ENCODE data around the gene GAS7. TPM values are rescaled to one million over a fixed set of nuclear protein-coding genes. Genes with fewer than 3 reads are reported as not detected.

GAS7 gene
- total RNA-seq, 1 experiment from 2014 or later, result 4.1 TPM

DNA sequence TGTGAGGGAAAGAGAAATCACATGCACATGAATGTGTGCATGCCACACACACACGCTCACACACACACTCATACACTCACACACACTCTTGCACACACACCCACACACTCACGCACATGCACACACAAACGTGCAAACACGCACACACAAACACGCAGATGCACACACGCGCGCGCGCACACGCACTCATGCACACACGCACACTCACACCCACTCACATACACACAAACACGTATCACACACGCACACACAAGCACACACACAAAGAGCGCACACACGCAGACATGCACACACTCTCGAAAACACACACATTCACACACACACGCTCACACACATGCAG lies 72.2 kb downstream of the GAS7 start (continued):
- no peak for TF ChIP-seq ZBTB33 (IDR thresholded peaks at IDR 0.05; ENCODE audit: extremely low read depth, insufficient replicate concordance, low read length)
- TF ChIP-seq JUND (IDR thresholded peaks at IDR 0.05), result no peak
- TF ChIP-seq POLR2AphosphoS5 (IDR thresholded peaks at IDR 0.05; ENCODE audit: low read depth, low read length), result no peak

DNA sequence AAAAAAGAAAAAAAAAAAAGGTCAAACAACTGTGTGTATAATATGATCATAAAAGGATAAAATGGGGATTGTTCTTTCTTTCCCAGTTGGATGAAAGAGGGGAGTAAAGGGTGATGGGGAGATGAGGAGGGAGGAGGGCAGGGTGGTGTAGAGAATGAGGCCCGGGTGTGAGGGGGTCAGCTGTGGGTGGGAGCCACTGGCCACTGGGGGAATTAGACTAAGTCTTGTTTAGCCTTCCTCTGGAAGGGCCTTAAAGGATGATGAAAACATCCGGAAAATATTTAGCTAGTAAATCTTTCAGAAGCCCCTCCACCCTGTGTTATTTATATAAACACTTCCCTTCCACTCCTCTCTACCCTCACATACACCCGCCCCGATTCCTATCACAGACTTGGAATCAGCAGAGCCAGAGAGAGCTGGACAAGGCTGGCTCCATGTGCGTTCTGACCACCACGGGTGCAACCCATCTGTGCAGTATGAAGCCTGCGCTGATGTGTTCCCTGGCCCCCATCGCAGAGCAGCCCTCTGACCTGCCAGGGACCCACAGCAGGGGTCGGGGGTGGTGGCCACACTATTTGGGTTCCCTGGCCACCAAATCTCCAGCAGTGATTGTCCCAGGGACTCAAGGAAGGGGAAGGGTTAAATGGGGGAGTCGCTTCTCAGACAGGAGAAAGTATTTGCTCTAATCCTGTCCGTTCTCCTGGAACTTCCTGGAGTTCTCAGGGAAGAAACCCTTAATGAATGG lies 72.7 kb downstream of the GAS7 start:
- no peak overlapping the region for H3K27ac ChIP-seq (ENCODE audit: low read depth, low read length)
- no peaks in the 10 kb centered on the region for H4K20me1 ChIP-seq (ENCODE audit: insufficient read depth)
- H3K4me3 ChIP-seq (replicated peaks in 1 of 2; ENCODE audit: low read depth in 1 of 2, low read length in 2 of 2), result no peak overlapping the region
- H3K27me3 ChIP-seq (ENCODE audit: insufficient read depth, low read length), result no peaks in the 10 kb centered on the region
- no peaks in the 10 kb centered on the region for H3K79me2 ChIP-seq (ENCODE audit: insufficient read depth, low read length)
- POLR2A ChIA-PET, result no interaction called here
- H3K9me3 ChIP-seq (ENCODE audit: control insufficient read depth in 1 of 2, insufficient read depth in 1 of 2, low read depth in 1 of 2, low read length in 2 of 2), result no peaks in the 10 kb centered on the region
- TF ChIP-seq POLR2A (IDR thresholded peaks at IDR 0.05; ENCODE audit: borderline replicate concordance, extremely low read depth, insufficient read depth, insufficient read length), result no peak
- TF ChIP-seq JUND (IDR thresholded peaks at IDR 0.05), result no peak
- TF ChIP-seq CTCF (IDR thresholded peaks at IDR 0.05 in 2 of 3, conservative IDR thresholded peaks at IDR 0.05 in 1 of 3; ENCODE audit: borderline replicate concordance in 1 of 3, insufficient read depth in 1 of 3, low read depth in 2 of 3, low read length in 2 of 3), result no peak
- TF ChIP-seq EZH2 (IDR thresholded peaks at IDR 0.05), result no peak
- TF ChIP-seq EGR1 (IDR thresholded peaks at IDR 0.05; ENCODE audit: low read depth), result no peak
- no peak for TF ChIP-seq SP1 (IDR thresholded peaks at IDR 0.05; ENCODE audit: low read depth)
- TF ChIP-seq ELF1 (IDR thresholded peaks at IDR 0.05; ENCODE audit: borderline replicate concordance, low read depth), result no peak
- no peak for TF ChIP-seq ZNF274 (IDR thresholded peaks at IDR 0.05; ENCODE audit: low read depth, low read length)
- TF ChIP-seq EZH2phosphoT487 (IDR thresholded peaks at IDR 0.05; ENCODE audit: borderline replicate concordance), result no peak
- no peak for TF ChIP-seq FOSL1 (IDR thresholded peaks at IDR 0.05; ENCODE audit: low read depth)
- TF ChIP-seq, protein P1, sequence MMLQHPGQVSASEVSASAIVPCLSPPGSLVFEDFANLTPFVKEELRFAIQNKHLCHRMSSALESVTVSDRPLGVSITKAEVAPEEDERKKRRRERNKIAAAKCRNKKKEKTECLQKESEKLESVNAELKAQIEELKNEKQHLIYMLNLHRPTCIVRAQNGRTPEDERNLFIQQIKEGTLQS (IDR thresholded peaks at IDR 0.05), result no peak
- no peak for TF ChIP-seq CEBPB (IDR thresholded peaks at IDR 0.05; ENCODE audit: low read depth)
- TF ChIP-seq SRF (IDR thresholded peaks at IDR 0.05; ENCODE audit: low read depth), result no peak
- TF ChIP-seq SIN3A (IDR thresholded peaks at IDR 0.05; ENCODE audit: low read depth), result no peak
- intact Hi-C loops (cut with micrococcal nuclease), result no loop called here
- H3K9ac ChIP-seq (ENCODE audit: low read length), result no peak overlapping the region
- no TSS peak for BruUV-seq (replicated peaks)
- H3K4me1 ChIP-seq (ENCODE audit: control insufficient read depth in 1 of 2, insufficient read depth in 2 of 2, low read length in 2 of 2), result peaks cover 8 to 12% of the 10 kb centered on the region in 2 experiments
- CTCF ChIA-PET, result no interaction called here
- DNase-seq (ENCODE audit: low read depth, low spot score) (no peak), ATAC-seq (no peak)
- RAD21 ChIA-PET (ENCODE audit: low non-redundant PET in 1 of 2, low total read pairs in 2 of 2, uncharacterized antibody in 2 of 2, unreplicated experiment in 2 of 2), result no interaction called here
- H3K36me3 ChIP-seq (ENCODE audit: control insufficient read depth in 1 of 2, insufficient read depth in 2 of 2, low read length in 2 of 2), result no peaks in the 10 kb centered on the region
- H3K4me2 ChIP-seq (ENCODE audit: low read length), result no peak overlapping the region
- H2AFZ ChIP-seq (ENCODE audit: low read depth, low read length, poor library complexity, severe bottlenecking), result no peak overlapping the region
- H3K9me2 ChIP-seq (ENCODE audit: insufficient read depth), result no peaks in the 10 kb centered on the region

Measured in HCT116 (cell line).